Calu3 (cell line): Measurements from ENCODE around the gene UBAC1. TPM values are rescaled to one million over a fixed set of nuclear protein-coding genes. Genes with fewer than 3 reads are reported as not detected.
"Not testable (repeated sequence)": the region's sequence is repeated elsewhere in the genome, so short reads cannot be mapped to it uniquely, and the experiment has no call there.

Source experiments
- BruUV-seq: library from RNA; stranded (reverse); fragments of 400-500 nt; replicated peaks from 2 replicates; lab custom pipeline; 2021; lab: Mats Ljungman, UMichigan
- CTCF ChIA-PET: fragments of 300-600 bp; sonication (Branson Sonifier 250); formaldehyde crosslinking; loops from one replicate; lab custom pipeline; 2022; ENCODE audit warnings: antibody characterized with exemption; lab: Charles Lee
- DNase-seq: peaks from one replicate; pipeline ENCODE4 v3.0.0; 2022
- H3K27ac Mint-ChIP-seq: one replicate; pipeline ENCODE4 v1.8.0; 2022; ENCODE audit warnings: mixed read lengths; ENCODE audit not compliant: unreplicated experiment
- H3K27me3 Mint-ChIP-seq: one replicate; pipeline ENCODE4 v1.8.0; 2022; ENCODE audit warnings: mixed read lengths; ENCODE audit not compliant: unreplicated experiment
- H3K36me3 Mint-ChIP-seq: one replicate; pipeline ENCODE4 v1.8.0; 2022; ENCODE audit warnings: mild to moderate bottlenecking, moderate library complexity, mixed read lengths; ENCODE audit not compliant: insufficient read depth, unreplicated experiment
- H3K4me1 Mint-ChIP-seq: one replicate; pipeline ENCODE4 v1.8.0; 2022; ENCODE audit warnings: mild to moderate bottlenecking, low read depth, mixed read lengths; ENCODE audit not compliant: unreplicated experiment
- H3K4me3 Mint-ChIP-seq: one replicate; pipeline ENCODE4 v1.8.0; 2022; ENCODE audit warnings: mild to moderate bottlenecking, low read depth, moderate library complexity, mixed read lengths; ENCODE audit not compliant: unreplicated experiment
- H3K9me3 Mint-ChIP-seq: one replicate; pipeline ENCODE4 v1.8.0; 2022; ENCODE audit warnings: low read depth, mixed read lengths; ENCODE audit not compliant: unreplicated experiment
- intact Hi-C: fragments of 100-400 bp; cut with micrococcal nuclease; formaldehyde crosslinking; loops from one replicate; pipeline ENCODE4 v1.10.0; 2022; ENCODE audit not compliant: unreplicated experiment
- total RNA-seq: library from RNA; stranded (reverse); gene quantifications from 2 replicates; pipeline ENCODE4 v1.2.3, GENCODE V29; 2022
- TF ChIP-seq, protein P1 (sequence below): fragments of 200-600 bp; IDR thresholded peaks from one replicate; pipeline ENCODE4 v1.8.0; 2022; ENCODE audit warnings: antibody characterized with exemption; ENCODE audit not compliant: unreplicated experiment

UBAC1 gene
- total RNA-seq, 1 experiment from 2014 or later = 19.5 TPM

DNA sequence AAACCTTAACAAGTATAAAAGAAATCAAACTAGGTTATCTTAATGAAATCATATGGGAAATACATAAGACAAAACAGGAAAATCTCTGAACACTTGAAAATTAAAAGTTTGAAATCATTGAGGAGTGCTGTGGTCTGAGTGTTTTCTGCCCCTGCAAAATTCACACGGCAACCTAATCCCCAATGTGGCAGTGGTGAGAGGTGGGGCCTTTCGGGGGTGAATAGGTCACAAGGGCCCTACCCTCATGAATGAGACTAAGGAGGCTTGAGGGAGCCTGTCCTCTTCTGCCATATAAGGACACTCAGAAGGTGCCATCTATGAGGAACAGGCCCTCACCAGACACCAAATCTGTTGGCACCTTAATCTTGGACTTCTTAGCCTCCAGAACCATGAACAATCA is 64.5 kb downstream of the UBAC1 start:
- Mint-ChIP-seq H3K9me3 (peaks cover 12% of the 10 kb centered on the region), H3K4me1 (peaks cover 7% of the 10 kb centered on the region), H3K36me3 (peaks cover 9% of the 10 kb centered on the region), H3K27ac (no peak overlapping the region), H3K4me3 (no peak overlapping the region), H3K27me3 (no peaks in the 10 kb centered on the region)
- intact Hi-C loops = no loop called here
- TF ChIP-seq, protein P1, sequence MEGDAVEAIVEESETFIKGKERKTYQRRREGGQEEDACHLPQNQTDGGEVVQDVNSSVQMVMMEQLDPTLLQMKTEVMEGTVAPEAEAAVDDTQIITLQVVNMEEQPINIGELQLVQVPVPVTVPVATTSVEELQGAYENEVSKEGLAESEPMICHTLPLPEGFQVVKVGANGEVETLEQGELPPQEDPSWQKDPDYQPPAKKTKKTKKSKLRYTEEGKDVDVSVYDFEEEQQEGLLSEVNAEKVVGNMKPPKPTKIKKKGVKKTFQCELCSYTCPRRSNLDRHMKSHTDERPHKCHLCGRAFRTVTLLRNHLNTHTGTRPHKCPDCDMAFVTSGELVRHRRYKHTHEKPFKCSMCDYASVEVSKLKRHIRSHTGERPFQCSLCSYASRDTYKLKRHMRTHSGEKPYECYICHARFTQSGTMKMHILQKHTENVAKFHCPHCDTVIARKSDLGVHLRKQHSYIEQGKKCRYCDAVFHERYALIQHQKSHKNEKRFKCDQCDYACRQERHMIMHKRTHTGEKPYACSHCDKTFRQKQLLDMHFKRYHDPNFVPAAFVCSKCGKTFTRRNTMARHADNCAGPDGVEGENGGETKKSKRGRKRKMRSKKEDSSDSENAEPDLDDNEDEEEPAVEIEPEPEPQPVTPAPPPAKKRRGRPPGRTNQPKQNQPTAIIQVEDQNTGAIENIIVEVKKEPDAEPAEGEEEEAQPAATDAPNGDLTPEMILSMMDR = no peak
- BruUV-seq = no TSS peak
- CTCF ChIA-PET = no interaction called here
- DNase-seq = no peak

DNA sequence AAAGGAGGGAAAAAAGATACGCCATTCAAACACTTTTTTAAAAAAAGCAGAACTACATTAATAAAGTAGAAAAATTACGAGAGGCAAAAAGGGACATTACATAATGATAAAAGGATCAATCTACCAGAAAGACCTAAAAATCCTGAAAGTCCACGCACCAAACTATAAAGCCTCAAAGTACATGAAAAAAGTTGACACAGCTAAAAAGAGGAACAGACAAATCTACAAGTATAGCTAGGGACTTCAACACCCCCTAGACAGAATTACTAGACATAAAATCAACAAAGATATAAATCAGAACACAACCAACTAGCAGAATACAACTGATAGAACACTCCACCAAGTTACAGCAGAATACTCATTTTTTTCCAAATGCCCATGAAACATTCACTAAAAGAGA is 65.0 kb downstream of the UBAC1 start:
- H3K27me3 Mint-ChIP-seq = no peaks in the 10 kb centered on the region
- peaks cover 12% of the 10 kb centered on the region for H3K9me3 Mint-ChIP-seq
- H3K27ac Mint-ChIP-seq = no peak overlapping the region
- H3K36me3 Mint-ChIP-seq = peaks cover 9% of the 10 kb centered on the region
- no peak for DNase-seq
- intact Hi-C loops = no loop called here
- BruUV-seq = no TSS peak
- peaks cover 11% of the 10 kb centered on the region for H3K4me1 Mint-ChIP-seq
- H3K4me3 Mint-ChIP-seq = no peak overlapping the region
- CTCF ChIA-PET = no interaction called here
- TF ChIP-seq, protein P1 = no peak

DNA sequence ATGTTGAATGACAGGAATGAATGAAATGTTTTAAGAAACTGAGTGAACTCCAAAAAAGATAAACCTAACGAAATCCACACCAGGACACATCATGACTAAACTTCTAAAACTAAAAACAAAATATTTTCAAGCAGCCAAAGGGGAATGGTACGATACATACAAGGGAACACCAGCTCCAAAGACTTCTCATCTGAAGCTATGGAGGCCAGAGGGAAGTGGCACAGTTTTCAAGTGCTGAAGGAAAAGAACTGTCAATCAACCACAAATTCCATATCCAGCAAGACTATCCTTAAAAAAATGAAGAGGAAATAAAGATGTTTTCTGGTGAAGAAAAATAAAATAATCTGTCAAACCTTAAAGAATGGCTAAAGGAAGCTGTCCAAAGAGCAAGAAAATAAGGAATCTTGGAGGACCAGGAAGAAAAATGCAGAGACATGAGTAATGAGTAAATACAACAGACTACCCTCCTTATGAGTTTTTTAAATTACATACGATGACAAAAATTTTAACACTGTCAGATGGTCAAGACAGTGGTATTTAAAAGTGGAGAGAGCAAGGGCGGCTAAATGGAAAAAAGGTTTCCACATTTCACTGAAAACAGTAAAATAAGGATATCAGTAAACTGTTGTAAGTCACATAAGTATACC is 65.8 kb downstream of the UBAC1 start:
- Mint-ChIP-seq H3K27me3 (no peaks in the 10 kb centered on the region), H3K4me1 (peaks cover 20% of the 10 kb centered on the region), H3K9me3 (peaks cover 12% of the 10 kb centered on the region), H3K27ac (no peak overlapping the region), H3K36me3 (peaks cover 9% of the 10 kb centered on the region), H3K4me3 (no peak overlapping the region)
- intact Hi-C loops = no loop called here
- TF ChIP-seq, protein P1 = no peak
- CTCF ChIA-PET = no interaction called here
- no peak for DNase-seq
- no TSS peak for BruUV-seq

DNA sequence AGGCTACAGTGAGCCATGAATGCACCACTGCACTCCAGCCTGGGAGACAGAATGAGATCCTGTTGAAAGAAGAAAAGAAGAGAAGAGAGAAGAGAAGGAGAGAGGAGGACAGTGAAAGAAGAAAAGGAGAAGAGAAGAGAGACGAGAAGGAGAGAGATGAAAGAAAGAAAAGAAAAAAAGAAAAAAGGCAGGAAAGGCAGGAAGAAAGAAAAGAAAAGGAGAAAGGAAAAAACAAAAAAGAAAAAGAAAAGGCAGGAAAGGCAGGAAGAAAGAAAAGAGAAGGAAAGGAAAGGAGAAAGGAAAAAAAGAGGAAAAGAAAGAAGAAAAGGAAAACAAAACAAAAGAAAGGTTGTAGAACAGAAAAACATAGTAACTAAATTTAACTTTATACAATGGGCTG is 68.1 kb downstream of the UBAC1 start:
- Mint-ChIP-seq H3K4me1 (peaks cover 22% of the 10 kb centered on the region), H3K9me3 (peaks cover 8% of the 10 kb centered on the region), H3K36me3 (peaks cover 3% of the 10 kb centered on the region), H3K4me3 (no peak overlapping the region), H3K27me3 (no peaks in the 10 kb centered on the region), H3K27ac (no peak overlapping the region)
- TF ChIP-seq, protein P1 = no peak
- intact Hi-C loops = no loop called here
- DNase-seq = no peak
- no TSS peak for BruUV-seq
- CTCF ChIA-PET = no interaction called here

DNA sequence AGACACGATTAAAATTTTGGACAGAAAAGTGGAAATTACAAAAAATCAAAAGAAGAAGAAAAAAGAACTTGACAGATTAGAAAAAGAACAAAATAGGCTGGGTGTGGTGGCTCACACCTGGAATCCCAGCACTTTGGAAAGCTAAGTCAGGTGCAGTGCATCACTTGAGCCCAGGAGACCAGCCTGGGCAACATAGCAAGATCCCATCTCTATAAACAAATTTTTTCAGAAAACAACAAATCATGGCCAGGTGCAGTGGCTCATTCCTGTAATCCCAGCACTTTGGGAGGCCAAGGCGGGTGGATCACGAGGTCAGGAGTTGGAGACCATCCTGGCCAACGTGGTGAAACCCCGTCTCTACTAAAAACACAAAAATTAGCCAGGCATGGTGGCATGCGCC is 68.8 kb downstream of the UBAC1 start:
- CTCF ChIA-PET, H3K27ac Mint-ChIP-seq: not testable (repeated sequence)
- peaks cover 24% of the 10 kb centered on the region for H3K4me1 Mint-ChIP-seq

More for the DNA sequence above, 68.8 kb downstream of the UBAC1 start:
- H3K27me3 Mint-ChIP-seq, BruUV-seq, intact Hi-C loops, H3K4me3 Mint-ChIP-seq, DNase-seq, H3K9me3 Mint-ChIP-seq, H3K36me3 Mint-ChIP-seq: not testable (repeated sequence)
